GM08714 (cell line): ENCODE data around the gene PLAAT4.

Experiments used
- H3K4me3 ChIP-seq: fragments of 200-500 bp; sonication (Bioruptor generic); 2 replicates; pipeline ENCODE4 v1.5.1; 2014; ENCODE audit warnings: mild to moderate bottlenecking, low read length, inconsistent platforms
- ZNF274 ChIP-seq: IDR thresholded peaks from 2 replicates; pipeline ENCODE4 v1.6.1; 2012; ENCODE audit warnings: mild to moderate bottlenecking, low read depth, low read length

The PLAAT4 gene

DNA sequence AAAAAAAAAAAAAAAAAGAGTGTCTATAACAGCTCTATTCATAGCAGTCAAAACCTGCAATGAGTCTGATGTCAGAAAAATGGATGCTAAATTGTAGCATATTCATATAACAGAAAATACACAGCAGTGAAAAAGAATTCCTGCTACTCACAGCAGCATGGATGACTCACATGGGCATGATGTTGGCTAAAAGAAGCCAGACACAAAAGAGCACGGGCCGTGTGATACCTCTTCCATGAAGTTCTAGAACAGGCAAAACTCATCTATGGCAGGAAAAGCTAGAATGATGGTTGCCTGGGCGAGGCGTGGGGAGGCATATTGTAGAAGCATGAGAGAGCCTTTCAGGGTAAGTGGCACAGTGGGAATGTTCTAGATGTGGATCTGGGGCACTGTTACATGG is 58.7 kb downstream of the PLAAT4 start:
- no peak overlapping the region for H3K4me3 ChIP-seq
- TF ChIP-seq ZNF274: no peak
